Ishikawa (cell line): Measurements from ENCODE around the gene RIOK1.

Experiments
- CEBPB ChIP-seq: IDR thresholded peaks from 2 replicates; pipeline ENCODE4 v1.6.1; 2012
- CREB1 ChIP-seq: IDR thresholded peaks from 2 replicates; pipeline ENCODE4 v1.6.1; 2012; ENCODE audit warnings: low read depth
- EGR1 ChIP-seq: IDR thresholded peaks from 2 replicates; pipeline ENCODE4 v1.6.1; 2012
- EP300 ChIP-seq: IDR thresholded peaks from 2 replicates; pipeline ENCODE4 v1.6.1; 2012; ENCODE audit warnings: borderline replicate concordance
- FOXM1 ChIP-seq: IDR thresholded peaks from 2 replicates; pipeline ENCODE4 v1.6.1; 2012; ENCODE audit warnings: low read depth, borderline replicate concordance
- MAX ChIP-seq: IDR thresholded peaks from 2 replicates; pipeline ENCODE4 v1.6.1; 2012
- NFIC ChIP-seq: IDR thresholded peaks from 2 replicates; pipeline ENCODE4 v1.6.1; 2012
- RAD21 ChIP-seq: IDR thresholded peaks from 2 replicates; pipeline ENCODE4 v1.6.1; 2012; ENCODE audit warnings: low read depth
- REST ChIP-seq: IDR thresholded peaks from 2 replicates; pipeline ENCODE4 v1.6.1; 2012; ENCODE audit warnings: low read depth, mild to moderate bottlenecking
- TAF1 ChIP-seq: IDR thresholded peaks from 2 replicates; pipeline ENCODE4 v1.6.1; 2012; ENCODE audit warnings: low read depth, mild to moderate bottlenecking
- TCF12 ChIP-seq: IDR thresholded peaks from 2 replicates; pipeline ENCODE4 v1.6.1; 2012; ENCODE audit warnings: low read depth
- TEAD4 ChIP-seq: IDR thresholded peaks from 2 replicates; pipeline ENCODE4 v1.6.1; 2012
- USF1 ChIP-seq: IDR thresholded peaks from 2 replicates; pipeline ENCODE4 v1.6.1; 2012
- YY1 ChIP-seq: IDR thresholded peaks from 2 replicates; pipeline ENCODE4 v1.6.1; 2012; ENCODE audit warnings: low read depth
- ZBTB7A ChIP-seq: IDR thresholded peaks from 2 replicates; pipeline ENCODE4 v1.6.1; 2012; ENCODE audit warnings: low read depth

RIOK1 gene

GRCh38 chr6:7389451-7390225 is at the start of gene RIOK1, which contains the start of gene CAGE1:
TSS of gene RIOK1 (plus strand) at chr6:7389808. CDS start at chr6:7390003, 195 bp downstream.
TSS of gene CAGE1 (minus strand) at chr6:7389742. CDS start at chr6:7387173, 2,569 bp downstream.
- TF ChIP-seq TEAD4 = no peak
- peak; percentile 99 for TF ChIP-seq MAX
- TF ChIP-seq EGR1 = no peak
- TF ChIP-seq EP300 = no peak
- no peak for TF ChIP-seq FOXM1
- TF ChIP-seq TCF12 = peak; percentile 55; the same call in 1 of the 2 replicates
- TF ChIP-seq USF1 = peak; percentile 63
- no peak for TF ChIP-seq RAD21
- TF ChIP-seq ZBTB7A = peak; percentile 63; the same call in 1 of the 2 replicates
- no peak for TF ChIP-seq CREB1
- peak; percentile 80 for TF ChIP-seq YY1
- no peak for TF ChIP-seq CEBPB
- peak; percentile 46; the same call in 1 of the 2 replicates for TF ChIP-seq NFIC
- peak; percentile 95 for TF ChIP-seq TAF1
- no peak for TF ChIP-seq REST

- TF ChIP-seq ZBTB7A (no peak), MAX (no peak), REST (no peak), CREB1 (no peak), TCF12 (no peak), YY1 (no peak), FOXM1 (no peak), RAD21 (no peak), USF1 (no peak), TEAD4 (no peak), NFIC (no peak), EGR1 (no peak), EP300 (no peak), TAF1 (no peak), CEBPB (no peak)
Measured at GRCh38 chr6:7341271-7341670, 48.3 kb upstream of the RIOK1 start.

GRCh38 chr6:7341989-7342742 is 47.4 kb upstream of the RIOK1 start:
- TF ChIP-seq TEAD4 (no peak), EP300 (no peak), USF1 (no peak), CREB1 (no peak), TCF12 (no peak), TAF1 (no peak), YY1 (no peak), ZBTB7A (no peak), FOXM1 (no peak), CEBPB (no peak), MAX (no peak), NFIC (no peak), REST (no peak), EGR1 (no peak)
